Spleen (tissue), 11 donors: ENCODE measurements around the gene KDM2B. TPM values are rescaled to one million over a fixed set of nuclear protein-coding genes. Genes with fewer than 3 reads are reported as not detected.
"Not testable (repeated sequence)": the region's sequence is repeated elsewhere in the genome, so short reads cannot be mapped to it uniquely, and the experiment has no call there.

Experiments used
- DNase-seq: peaks from one replicate; pipeline ENCODE4 v3.0.0-alpha.2; 2020
- H3K27ac ChIP-seq, 8 donors: fragments of 200-600 bp; sonication (generic) in 7 of 8; 1 replicate in 4 of 8; 2 replicates in 4 of 8; pipeline versions ENCODE4 v1.5.0 to v1.8.0; 2016 to 2021; ENCODE audit warnings: inconsistent platforms in 4 of 8, mild to moderate bottlenecking in 4 of 8, moderate library complexity in 1 of 8
- H3K27me3 ChIP-seq, 7 donors: fragments of 200-600 bp; sonication (generic) in 6 of 7; replicated peaks in 1 of 7; 1 replicate in 4 of 7; 2 replicates in 3 of 7; pipeline versions ENCODE4 v1.5.0 to v1.8.0; 2016 to 2021; ENCODE audit warnings: inconsistent platforms in 3 of 7, mild to moderate bottlenecking in 1 of 7
- H3K36me3 ChIP-seq, 6 donors: fragments of 200-600 bp; sonication (generic) in 5 of 6; 1 replicate in 4 of 6; 2 replicates in 2 of 6; pipeline versions ENCODE4 v1.5.0 to v1.8.0; 2016 to 2021; ENCODE audit warnings: inconsistent platforms in 2 of 6
- H3K4me1 ChIP-seq, 6 donors: fragments of 200-600 bp; sonication (generic) in 5 of 6; 1 replicate in 3 of 6; 2 replicates in 3 of 6; pipeline versions ENCODE4 v1.5.0 to v1.8.0; 2016 to 2021; ENCODE audit warnings: inconsistent platforms in 3 of 6
- H3K4me3 ChIP-seq, 8 donors: fragments of 200-600 bp; sonication (generic) in 7 of 8; 1 replicate in 4 of 8; 2 replicates in 4 of 8; pipeline versions ENCODE4 v1.5.0 to v1.8.0; 2016 to 2021; ENCODE audit warnings: inconsistent platforms in 4 of 8, mild to moderate bottlenecking in 4 of 8, moderate library complexity in 2 of 8
- H3K9me3 ChIP-seq, 8 donors: fragments of 200-600 bp; sonication (generic) in 7 of 8; 1 replicate in 4 of 8; 2 replicates in 4 of 8; pipeline versions ENCODE4 v1.5.0 to v1.8.0; 2016 to 2021; ENCODE audit warnings: inconsistent platforms in 4 of 8
- CTCF ChIP-seq, 11 experiments: fragments of 200-600 bp in 7 of 11; fragments of 450-650 bp in 4 of 11; sonication (generic) in 4 of 11; IDR thresholded peaks in 8 of 11; conservative IDR thresholded peaks in 3 of 11; 1 replicate in 7 of 11; 2 replicates in 4 of 11; pipeline versions ENCODE4 v1.4.0 to v1.8.0; 2016 to 2021; ENCODE audit warnings: antibody characterized with exemption in 11 of 11, inconsistent platforms in 4 of 11, mild to moderate bottlenecking in 1 of 11
- POLR2A ChIP-seq, 3 donors: fragments of 450-650 bp; IDR thresholded peaks; one replicate each; pipeline ENCODE4 v1.5.1; 2017; ENCODE audit warnings: antibody characterized with exemption in 3 of 3, mild to moderate bottlenecking in 1 of 3
- POLR2AphosphoS5 ChIP-seq, 3 donors: sonication (generic); formaldehyde crosslinking; IDR thresholded peaks; one replicate each; pipeline ENCODE4 v1.5.1; 2017; ENCODE audit warnings: antibody characterized with exemption in 3 of 3
- WGBS, 5 donors: extraction: QIAGEN DNeasy Blood & Tissue Kit in 3 of 5; methylation state at CpG; one replicate each; pipeline versions ENCODE4 v1.1.5 to v1.1.7; 2013 to 2018; 5-methylcytosine and 5-hydroxymethylcytosine counted together
- intact Hi-C: fragments of 100-400 bp; cut with DNase I; formaldehyde crosslinking; loops from one replicate; pipeline ENCODE4 v1.15.0; 2023; ENCODE audit warnings: low total_unique reads
- polyA plus RNA-seq, 3 donors: library from polyadenylated mRNA; stranded (reverse); fragments of 200-250 nt; gene quantifications; one replicate each; pipeline ENCODE4 v1.2.1, GENCODE V29; 2013
- total RNA-seq, 7 donors: library from RNA; depleted of rRNA in 3 of 7; stranded (reverse); fragments of >200 nt in 3 of 7; fragmentation: NEBNext Ultra II Directional in 4 of 7; extraction: Animal tissue kit (Norgen Biotek cat#: 25700) in 4 of 7; gene quantifications; one replicate each; pipeline versions ENCODE4 v1.1.0 to v1.2.1, GENCODE V29; 2016 to 2021
- donor health status: healthy with polysubstance abuse.
- donor health status: DM: no; HTN: no; CAD: no; lungs with moderate emphysema.
- donor health status: DM: no; HTN: no; CAD: no.
- donor health status: Bipolar disorder and iron deficiency.
- donor health status: healthy.
- donor health status: DM: no; HTN: no; CAD: no.
- donor health status: DM: yes; HTN: yes; CAD: no.

KDM2B gene
- total and polyA plus RNA-seq, 10 donors, result 20.8 to 56.2 (median 40.1) TPM

GRCh38 chr12:121484967-121485366 is 95.9 kb downstream of the KDM2B start:
- intact Hi-C loops, result no loop called here
- H3K4me3 ChIP-seq, result no peak overlapping the region
- WGBS, 5 donors, result 84 to 89% (median 87%) methylated on average over 6 of the region's 6 CpGs
- H3K36me3 ChIP-seq, result peaks cover 0 to 37% (median 0%) of the 10 kb centered on the region in 6 donors
- no peaks in the 10 kb centered on the region for H3K9me3 ChIP-seq
- H3K27me3 ChIP-seq, result no peaks in the 10 kb centered on the region
- peaks cover 0 to 5% (median 0%) of the 10 kb centered on the region in 6 donors for H3K4me1 ChIP-seq
- TF ChIP-seq POLR2AphosphoS5 (IDR thresholded peaks at IDR 0.05), result no peak
- TF ChIP-seq POLR2A (IDR thresholded peaks at IDR 0.05), result no peak
- TF ChIP-seq CTCF (IDR thresholded peaks at IDR 0.05 in 8 of 11, conservative IDR thresholded peaks at IDR 0.05 in 3 of 11), result no peak
- no peak for DNase-seq
- H3K27ac ChIP-seq, result no peak overlapping the region

- H3K4me1 ChIP-seq, H3K27ac ChIP-seq, intact Hi-C loops, H3K4me3 ChIP-seq, H3K9me3 ChIP-seq, DNase-seq, H3K27me3 ChIP-seq: not testable (repeated sequence)
- H3K36me3 ChIP-seq, result peaks cover 0 to 36% (median 0%) of the 10 kb centered on the region in 6 donors
- WGBS, 5 donors, result 89 to 95% (median 95%) methylated on average over 5 of the region's 5 CpGs
These were observed 96.3 kb downstream of the KDM2B start for GRCh38 chr12:121484564-121484963.

GRCh38 chr12:121483949-121484348 is 96.9 kb downstream of the KDM2B start:
- H3K27me3 ChIP-seq, result no peaks in the 10 kb centered on the region
- H3K4me3 ChIP-seq, result no peak overlapping the region
- H3K9me3 ChIP-seq, result no peaks in the 10 kb centered on the region
- 84 to 93% (median 87%) methylated on average over 4 of the region's 4 CpGs for WGBS, 5 donors
- TF ChIP-seq POLR2A (IDR thresholded peaks at IDR 0.05), result no peak
- no peak for TF ChIP-seq POLR2AphosphoS5 (IDR thresholded peaks at IDR 0.05)
- TF ChIP-seq CTCF (IDR thresholded peaks at IDR 0.05 in 8 of 11, conservative IDR thresholded peaks at IDR 0.05 in 3 of 11), result no peak
- DNase-seq, result no peak
- no peaks in the 10 kb centered on the region for H3K4me1 ChIP-seq
- H3K36me3 ChIP-seq, result peaks cover 0 to 31% (median 0%) of the 10 kb centered on the region in 6 donors
- intact Hi-C loops, result no loop called here
- H3K27ac ChIP-seq, result no peak overlapping the region

GRCh38 chr12:121476477-121476876 is 104.3 kb downstream of the KDM2B start:
- Histone ChIP-seq H3K4me3 (no peak overlapping the region), H3K27me3 (no peaks in the 10 kb centered on the region), H3K27ac (no peak overlapping the region), H3K36me3 (peaks cover 0 to 4% (median 0%) of the 10 kb centered on the region in 6 donors), H3K4me1 (peaks cover 0 to 6% (median 0%) of the 10 kb centered on the region in 6 donors), H3K9me3 (no peaks in the 10 kb centered on the region)
- intact Hi-C loops, result no loop called here
- WGBS, 5 donors, result 86 to 96% (median 92%) methylated on average over 3 of the region's 3 CpGs
- DNase-seq, result no peak
- TF ChIP-seq POLR2AphosphoS5 (IDR thresholded peaks at IDR 0.05), result no peak
- no peak for TF ChIP-seq POLR2A (IDR thresholded peaks at IDR 0.05)
- no peak for TF ChIP-seq CTCF (IDR thresholded peaks at IDR 0.05 in 8 of 11, conservative IDR thresholded peaks at IDR 0.05 in 3 of 11)

- peaks cover 0 to 4% (median 0%) of the 10 kb centered on the region in 6 donors for H3K36me3 ChIP-seq
- WGBS, 5 donors, result 96 to 100% (median 97%) methylated on average over 2 of the region's 2 CpGs
- no peaks in the 10 kb centered on the region for H3K9me3 ChIP-seq
- no peak overlapping the region for H3K4me3 ChIP-seq
- TF ChIP-seq POLR2AphosphoS5 (IDR thresholded peaks at IDR 0.05) (no peak), CTCF (IDR thresholded peaks at IDR 0.05 in 8 of 11, conservative IDR thresholded peaks at IDR 0.05 in 3 of 11) (no peak), POLR2A (IDR thresholded peaks at IDR 0.05) (no peak)
- no peak overlapping the region for H3K27ac ChIP-seq
- DNase-seq, result no peak
- intact Hi-C loops, result no loop called here
- H3K27me3 ChIP-seq, result no peaks in the 10 kb centered on the region
- peaks cover 0 to 18% (median 3%) of the 10 kb centered on the region in 6 donors for H3K4me1 ChIP-seq
These were observed 105.5 kb downstream of the KDM2B start for GRCh38 chr12:121475279-121475678.
